GM03348 (cell line): Measurements from ENCODE around the gene PIP4K2B.
A peak's percentile ranks its signal among the peaks of the same experiment; 100 is the strongest.

Source experiments
- DNase-seq: peaks from one replicate; pipeline ENCODE4 v3.0.0; 2012; ENCODE audit warnings: low spot score

PIP4K2B gene

GRCh38 chr17:38779965-38780752, 19.2 kb downstream of the PIP4K2B start:
- DNase-seq: no peak

DNA sequence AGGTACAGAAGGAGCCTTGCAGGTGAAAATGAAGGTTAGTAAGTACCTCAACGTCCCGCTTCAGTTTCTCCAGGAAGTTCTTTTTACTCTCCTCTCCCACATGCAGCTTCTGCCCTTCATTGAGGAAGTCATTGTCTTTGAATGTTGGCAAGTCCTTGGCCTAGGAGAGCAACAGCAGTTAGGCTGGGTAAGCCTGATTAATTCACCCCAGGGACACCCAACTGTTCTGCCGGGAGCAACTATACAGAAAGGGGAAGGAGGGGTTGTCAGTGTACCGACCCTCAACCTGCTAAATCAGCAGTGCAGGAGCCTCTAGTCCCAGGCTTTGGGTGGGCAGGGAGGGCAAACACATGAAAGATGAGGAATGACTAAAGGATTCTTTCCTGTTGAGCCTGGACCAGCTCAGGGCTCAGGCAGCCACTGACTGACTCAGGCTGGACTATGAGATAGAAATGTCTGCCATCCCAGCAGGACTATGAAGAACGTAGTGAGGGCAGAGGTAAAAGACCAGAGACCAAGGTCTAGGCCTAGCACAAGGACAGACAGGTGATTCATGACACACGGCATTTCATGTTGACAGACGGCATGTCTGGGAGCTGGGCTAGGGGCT, 21.6 kb downstream of the PIP4K2B start:
- no peak for DNase-seq

DNA sequence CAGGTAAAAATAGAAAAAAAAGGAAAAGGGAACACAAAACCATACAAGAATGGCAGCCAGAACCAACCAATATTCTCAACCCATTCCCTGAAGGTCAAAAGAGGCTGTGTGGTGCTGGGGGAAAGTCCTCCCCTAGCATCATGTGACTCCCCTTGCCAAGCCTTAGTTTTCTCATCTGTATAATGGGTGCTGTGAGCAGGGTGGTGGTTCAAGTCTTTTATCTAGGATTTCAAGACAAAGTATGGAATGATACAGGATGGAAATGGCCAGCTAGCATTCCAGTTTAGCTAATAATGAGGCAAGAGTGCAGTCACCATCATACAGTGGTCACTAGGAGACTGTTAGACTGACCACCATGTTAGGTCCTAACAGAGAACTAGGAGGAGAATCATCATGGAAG, 26.1 kb downstream of the PIP4K2B start:
- no peak for DNase-seq

DNA sequence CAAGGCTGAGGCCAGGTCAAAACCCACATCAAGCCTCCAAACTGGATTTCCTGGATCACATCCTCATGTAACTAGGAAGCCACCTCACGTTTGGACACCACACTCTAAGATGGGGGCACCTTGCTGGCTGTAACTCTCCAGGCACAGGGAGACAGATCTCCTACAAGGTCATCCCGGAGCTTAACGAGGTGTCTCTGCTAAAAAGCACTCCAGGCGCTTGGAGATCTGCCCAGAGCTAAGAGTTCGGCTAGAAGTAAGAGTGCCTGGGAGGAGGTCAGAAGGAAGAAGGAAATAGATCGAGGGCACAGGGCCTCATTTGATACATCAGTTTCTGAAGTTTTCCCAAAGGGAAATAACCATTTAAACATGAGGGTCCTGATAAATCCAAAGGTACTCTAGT, 30.9 kb downstream of the PIP4K2B start:
- no peak for DNase-seq

DNA sequence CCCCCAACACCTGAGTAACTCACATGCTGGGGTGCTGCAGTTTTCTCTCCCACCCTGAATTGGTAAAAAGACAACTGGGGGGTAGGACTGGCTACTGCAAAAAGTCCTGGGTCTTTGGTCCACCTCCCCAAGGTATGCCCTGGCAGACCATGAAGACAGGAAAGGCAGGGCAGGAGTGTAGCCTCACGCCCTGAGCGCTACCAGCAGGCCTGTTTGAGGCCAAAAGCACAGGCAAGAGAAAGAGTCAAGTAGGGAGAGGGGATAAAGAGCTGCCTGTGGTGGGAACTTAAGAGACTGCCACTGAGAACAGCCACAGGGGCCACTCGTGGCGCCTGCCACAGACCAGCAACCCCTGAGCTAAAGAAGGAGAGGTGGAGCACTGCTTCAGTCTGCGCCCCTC, 33.0 kb downstream of the PIP4K2B start:
- DNase-seq: no peak

DNA sequence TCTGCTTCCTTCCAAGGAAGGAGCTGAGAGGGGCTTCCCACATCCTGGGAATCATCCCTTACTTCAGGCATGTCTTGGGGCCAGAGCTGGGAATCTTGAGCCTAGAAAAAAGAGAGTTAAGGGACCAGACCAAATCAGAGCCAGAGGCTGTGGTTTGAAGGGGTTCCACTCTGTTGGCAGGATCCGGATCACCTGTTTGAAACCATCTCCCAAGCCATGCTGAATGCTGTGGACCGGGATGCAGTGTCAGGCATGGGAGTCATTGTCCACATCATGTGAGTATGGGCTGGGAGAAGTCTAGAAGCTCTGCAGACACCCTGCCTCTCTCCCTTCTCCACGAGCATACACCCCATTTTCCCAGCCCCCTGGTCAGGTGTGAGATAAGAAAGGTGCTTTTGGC, 37.1 kb downstream of the PIP4K2B start:
- no peak for DNase-seq

DNA sequence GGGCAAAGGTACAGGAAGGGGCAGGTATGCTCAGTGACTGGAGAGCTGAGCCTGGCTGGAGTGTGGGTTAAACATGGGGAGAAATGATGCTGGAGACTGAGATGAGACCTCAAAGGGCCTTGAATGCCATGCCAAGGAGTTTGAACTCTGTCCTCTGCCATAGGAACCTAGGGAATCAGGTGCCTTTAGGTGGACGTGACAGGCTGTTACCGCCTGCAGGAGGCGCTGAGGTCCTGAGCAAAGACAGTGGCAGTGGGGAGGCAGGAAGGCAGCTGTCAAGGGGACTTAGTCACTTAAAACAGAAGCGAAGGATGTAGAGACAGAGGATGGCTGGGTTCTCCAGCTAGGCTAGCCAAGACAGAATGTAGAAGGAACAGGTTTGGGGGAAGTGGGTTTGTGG, 37.7 kb downstream of the PIP4K2B start:
- no peak for DNase-seq

DNA sequence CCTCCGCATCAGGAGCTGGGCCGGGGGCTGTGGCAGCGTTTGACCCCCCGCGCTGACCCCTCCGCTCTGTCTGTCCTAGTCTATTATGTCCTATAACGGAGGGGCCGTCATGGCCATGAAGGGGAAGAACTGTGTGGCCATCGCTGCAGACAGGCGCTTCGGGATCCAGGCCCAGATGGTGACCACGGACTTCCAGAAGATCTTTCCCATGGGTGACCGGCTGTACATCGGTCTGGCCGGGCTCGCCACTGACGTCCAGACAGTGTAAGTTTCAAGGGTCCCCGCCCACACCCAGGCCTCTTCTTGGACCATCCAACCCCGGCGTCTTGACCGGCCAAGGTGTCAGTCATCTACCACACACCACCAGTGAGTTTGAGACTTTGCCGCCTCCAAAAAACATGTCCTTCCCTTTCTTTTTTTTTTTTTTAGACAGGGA, 46.3 kb downstream of the PIP4K2B start:
- DNase-seq: no peak

- peak; percentile 98 for DNase-seq
These were observed 46.9 kb downstream of the PIP4K2B start, which contains the start of gene PSMB3 for GRCh38 chr17:38752308-38753070. TSS of gene PSMB3 (plus strand) at chr17:38752741. CDS start at chr17:38752827, 86 bp downstream.

DNA sequence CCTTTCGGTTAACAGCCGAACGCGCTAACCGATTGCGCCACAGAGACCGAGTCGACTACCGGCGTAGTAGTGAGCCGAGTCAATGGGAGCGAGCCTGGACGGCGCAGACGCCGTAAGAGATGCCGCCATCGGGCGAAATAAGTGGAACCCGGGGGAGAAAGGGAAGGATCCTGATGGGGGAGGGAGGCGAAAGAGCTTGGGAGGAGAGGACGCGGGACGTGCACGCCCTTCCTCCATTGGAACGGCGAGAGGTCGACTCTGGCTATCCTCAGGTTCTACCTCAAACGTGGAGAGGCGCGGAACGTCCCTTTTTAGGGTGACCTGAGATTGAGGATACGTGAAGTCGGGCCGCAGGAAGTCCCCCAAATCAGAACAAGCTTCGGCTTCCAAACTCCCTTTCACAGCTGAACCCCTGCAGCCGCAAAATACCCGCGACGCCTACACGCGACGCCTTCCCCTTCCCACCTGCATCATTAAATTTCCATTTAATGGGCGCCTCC, 47.5 kb downstream of the PIP4K2B start:
- DNase-seq: peak; percentile 89

- DNase-seq: peak; percentile 21
These were observed 48.1 kb downstream of the PIP4K2B start for GRCh38 chr17:38751144-38751807.

DNA sequence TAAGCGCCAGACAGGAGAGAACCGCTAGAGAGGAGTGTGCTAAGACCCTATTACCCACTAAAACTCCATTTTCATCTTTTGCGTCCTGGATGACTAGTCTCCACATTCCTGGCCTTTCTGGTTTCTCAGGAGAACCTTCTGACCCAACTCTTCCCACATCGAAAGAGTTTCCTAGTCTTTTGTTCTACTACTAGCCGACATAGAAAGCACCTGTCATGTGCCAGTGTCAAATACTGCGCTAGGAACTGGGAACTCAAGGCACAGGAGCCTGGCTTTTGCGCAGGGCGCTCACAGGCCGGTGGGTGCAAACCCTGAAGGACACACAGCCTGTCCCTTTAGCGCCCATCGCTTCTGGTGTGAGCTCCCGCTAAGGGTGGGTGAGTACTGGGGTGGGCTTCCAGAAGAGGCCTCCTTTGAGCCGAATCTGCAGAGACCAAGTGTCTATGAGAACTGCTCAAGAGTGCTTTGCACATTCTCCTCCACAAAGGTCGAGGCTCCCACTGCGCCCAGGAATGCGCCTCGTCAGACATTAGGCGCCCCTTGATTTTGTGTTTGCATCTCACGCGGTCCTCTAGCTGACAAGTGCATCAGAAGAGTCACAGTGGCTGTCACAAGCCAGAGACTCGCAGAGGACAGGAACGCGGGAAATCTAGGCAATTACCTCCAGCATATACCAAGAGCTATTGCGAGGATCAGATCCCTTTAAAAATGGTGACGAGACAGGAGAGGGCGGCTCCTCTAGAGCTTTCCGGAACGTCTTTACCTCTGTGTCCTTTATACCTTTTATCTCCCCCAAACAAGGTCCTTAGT, 48.8 kb downstream of the PIP4K2B start:
- DNase-seq: no peak

DNA sequence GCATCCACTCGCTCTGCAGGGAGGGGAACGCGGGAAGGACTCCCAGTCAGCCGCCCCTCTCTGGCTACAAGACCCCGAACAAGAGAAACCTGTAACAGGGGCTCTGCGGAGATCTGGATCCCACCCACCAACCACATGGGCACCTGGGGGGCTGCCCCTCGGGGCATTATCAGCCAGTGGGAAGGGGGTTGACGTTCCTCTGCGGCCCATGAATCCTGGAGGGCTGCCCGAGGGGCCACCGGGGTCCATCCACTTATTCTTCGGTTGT, 49.4 kb downstream of the PIP4K2B start:
- DNase-seq: no peak

GRCh38 chr17:38749223-38750043, 49.9 kb downstream of the PIP4K2B start:
- peak; percentile 75 for DNase-seq

DNA sequence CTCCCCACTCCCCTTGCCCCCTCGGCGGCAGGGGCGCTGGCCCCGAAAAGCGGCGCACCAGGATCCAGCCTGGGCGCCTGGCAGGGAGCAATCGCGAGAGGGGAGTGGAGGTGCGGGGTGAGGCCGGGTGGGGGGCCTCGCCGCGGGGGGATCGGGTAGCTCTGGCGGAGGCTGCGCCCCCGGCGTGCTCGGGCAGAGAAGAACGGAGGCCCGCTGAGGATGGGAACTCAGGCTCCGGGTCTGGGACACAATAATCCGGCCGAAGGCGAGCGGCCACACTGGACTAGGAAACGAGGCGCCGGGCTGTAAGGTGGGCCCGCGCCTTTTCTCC, 50.5 kb downstream of the PIP4K2B start:
- peak; percentile 16 for DNase-seq

DNA sequence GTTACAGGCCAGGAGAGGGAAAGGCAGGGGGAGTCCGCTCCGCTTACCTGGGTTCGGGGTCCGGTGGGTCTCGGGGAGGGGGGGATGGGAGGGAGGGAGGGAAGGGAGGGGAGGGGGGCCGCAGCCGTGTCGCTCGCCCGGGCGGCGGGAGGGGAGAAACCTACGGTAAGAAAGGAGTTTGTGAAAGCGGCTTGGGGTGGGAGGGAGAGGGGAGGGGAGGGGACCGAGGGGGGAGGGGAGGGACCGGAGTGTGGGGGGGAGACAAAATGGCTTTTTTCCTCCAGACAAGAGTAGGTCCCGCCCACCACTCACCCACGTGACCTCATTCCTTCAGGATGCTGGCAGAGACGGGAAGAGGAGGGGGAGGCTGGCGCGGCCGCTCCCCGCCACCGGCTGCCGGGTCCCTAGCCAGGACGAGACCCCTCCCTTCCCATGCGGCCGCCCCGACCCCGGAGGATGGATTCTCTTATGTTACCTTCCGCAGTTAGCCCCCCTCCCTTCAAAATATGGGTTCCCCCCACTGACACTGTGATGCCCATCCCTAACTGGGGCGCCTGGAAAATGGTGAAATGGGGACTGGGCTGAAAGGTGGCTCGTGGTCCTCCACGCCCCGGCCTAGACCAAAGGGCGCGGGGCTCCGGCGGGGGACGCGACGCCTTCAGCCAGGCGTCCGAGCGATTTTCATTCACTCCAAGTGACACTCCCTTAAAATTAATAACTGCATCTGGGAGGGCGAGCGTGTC, 51.0 kb downstream of the PIP4K2B start, which contains the start of gene PCGF2:
Gene PCGF2 (minus strand): TSS at position 188 of the 743 bp plus-strand sequence. CDS start 7,934 bp downstream, outside the sequence.
- DNase-seq: peak; percentile 93

- DNase-seq: peak; percentile 82
These were observed 51.8 kb downstream of the PIP4K2B start for GRCh38 chr17:38747463-38748148.

DNA sequence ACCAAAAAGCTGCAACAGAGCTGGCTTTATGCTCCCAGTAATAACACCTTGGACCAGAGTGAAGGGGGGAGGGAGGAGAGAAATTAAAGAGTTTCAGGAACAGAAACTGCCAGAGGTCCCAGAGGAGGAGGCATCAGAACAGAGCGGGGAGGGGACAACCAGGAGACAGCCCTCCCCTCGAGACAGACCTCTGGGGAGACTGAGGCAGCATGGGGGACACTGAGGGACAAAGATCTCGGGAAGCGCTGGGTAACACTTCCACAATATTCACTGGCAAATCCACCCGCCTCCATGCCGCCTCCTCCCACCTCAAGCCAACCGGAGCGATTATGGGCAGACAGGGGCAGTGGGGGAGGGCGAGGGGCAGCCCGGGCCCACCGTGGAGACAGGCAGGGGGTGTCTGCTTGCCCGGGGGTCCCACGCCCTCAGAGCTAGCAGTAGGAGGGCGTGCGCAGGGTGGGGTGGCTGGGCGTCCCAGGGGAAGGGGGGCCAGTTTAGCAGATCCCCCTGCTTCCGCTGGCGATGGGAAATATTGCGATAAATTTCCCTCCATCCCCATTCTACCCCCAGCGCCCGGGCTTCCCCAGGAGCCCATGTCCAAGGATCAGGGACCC, 52.4 kb downstream of the PIP4K2B start:
- DNase-seq: no peak
